CD14-positive monocyte (primary cell): ENCODE results near the gene ZC3H8. TPM values are rescaled to one million over a fixed set of nuclear protein-coding genes. Genes with fewer than 3 reads are reported as not detected.
A peak's percentile ranks its signal among the peaks of the same experiment; 100 is the strongest.

ENCODE experiments used
- DNase-seq, 3 donors: peaks; one replicate each; pipeline ENCODE4 v3.0.0-alpha.2; 2011 to 2022
- H2AFZ ChIP-seq: 2 replicates; pipeline ENCODE4 v1.6.0; 2012; ENCODE audit warnings: mild to moderate bottlenecking, low read depth, low read length, inconsistent platforms; ENCODE audit not compliant: insufficient read depth, poor library complexity, severe bottlenecking
- H3K27ac ChIP-seq, 2 donors: 1 replicate in 1 of 2; 2 replicates in 1 of 2; pipeline ENCODE4 v1.5.1; 2012 to 2013; ENCODE audit warnings: low read length in 2 of 2, control low read depth in 1 of 2, inconsistent platforms in 1 of 2, low read depth in 1 of 2, mild to moderate bottlenecking in 1 of 2
- H3K27me3 ChIP-seq, 2 donors: one replicate each; pipeline versions ENCODE4 v1.6.0 to v1.6.1; 2011 to 2013; ENCODE audit warnings: low read length in 2 of 2; ENCODE audit not compliant: control insufficient read depth in 2 of 2, insufficient read depth in 2 of 2
- H3K36me3 ChIP-seq, 2 donors: replicated peaks in 1 of 2; 1 replicate in 1 of 2; 2 replicates in 1 of 2; pipeline versions ENCODE4 v1.5.1 to v1.6.1; 2012 to 2013; ENCODE audit warnings: low read length in 2 of 2, control low read depth in 1 of 2, inconsistent platforms in 1 of 2, mild to moderate bottlenecking in 1 of 2; ENCODE audit not compliant: insufficient read depth in 2 of 2, control insufficient read depth in 1 of 2
- H3K4me1 ChIP-seq, 2 donors: 1 replicate in 1 of 2; 2 replicates in 1 of 2; pipeline versions ENCODE4 v1.5.1 to v1.6.1; 2012 to 2013; ENCODE audit warnings: low read length in 2 of 2, control low read depth in 1 of 2, inconsistent platforms in 1 of 2, mild to moderate bottlenecking in 1 of 2, moderate library complexity in 1 of 2; ENCODE audit not compliant: insufficient read depth in 2 of 2, control insufficient read depth in 1 of 2
- H3K4me2 ChIP-seq: replicated peaks from 2 replicates; pipeline ENCODE3; 2012; ENCODE audit warnings: low read length, moderate library complexity, mild to moderate bottlenecking; ENCODE audit not compliant: poor library complexity, severe bottlenecking; ENCODE audit errors: extremely low read depth
- H3K4me3 ChIP-seq, 3 experiments: fragments of 200-600 bp in 1 of 3; sonication (generic) in 1 of 3; replicated peaks in 1 of 3; 1 replicate in 2 of 3; 2 replicates in 1 of 3; pipeline ENCODE4 v1.5.1; 2011 to 2013; ENCODE audit warnings: low read length in 3 of 3, mild to moderate bottlenecking in 3 of 3, control low read depth in 2 of 3, low read depth in 2 of 3, inconsistent platforms in 1 of 3, moderate library complexity in 1 of 3
- H3K79me2 ChIP-seq: 2 replicates; pipeline ENCODE4 v1.6.0; 2012; ENCODE audit warnings: mild to moderate bottlenecking, control low read depth, inconsistent platforms, low read length, moderate library complexity; ENCODE audit not compliant: insufficient read depth
- H3K9ac ChIP-seq: 2 replicates; pipeline ENCODE4 v1.6.0; 2017; ENCODE audit warnings: low read length, mild to moderate bottlenecking; ENCODE audit not compliant: insufficient read depth, poor library complexity, severe bottlenecking
- H3K9me3 ChIP-seq, 2 donors: replicated peaks in 1 of 2; 1 replicate in 1 of 2; 2 replicates in 1 of 2; pipeline versions ENCODE4 v1.5.1 to v1.6.1; 2012 to 2013; ENCODE audit warnings: low read length in 2 of 2, control low read depth in 1 of 2; ENCODE audit not compliant: control insufficient read depth in 1 of 2, insufficient read depth in 1 of 2
- H4K20me1 ChIP-seq: 2 replicates; pipeline ENCODE4 v1.6.0; 2012; ENCODE audit warnings: mild to moderate bottlenecking, low read length, control low read depth, moderate library complexity; ENCODE audit not compliant: insufficient read depth
- H3K27ac Mint-ChIP-seq, 7 donors: one replicate each; pipeline ENCODE4 v1.8.0; 2020; ENCODE audit warnings: mild to moderate bottlenecking in 7 of 7, mixed read lengths in 7 of 7, moderate library complexity in 6 of 7, inconsistent platforms in 2 of 7
- H3K27me3 Mint-ChIP-seq, 3 donors: one replicate each; pipeline ENCODE4 v1.8.0; 2021 to 2022; ENCODE audit warnings: low read depth in 3 of 3, mild to moderate bottlenecking in 3 of 3, mixed read lengths in 3 of 3, moderate library complexity in 3 of 3, inconsistent platforms in 1 of 3
- H3K36me3 Mint-ChIP-seq, 2 donors: one replicate each; pipeline ENCODE4 v1.8.0; 2020; ENCODE audit warnings: mixed read lengths in 2 of 2, inconsistent platforms in 1 of 2, mild to moderate bottlenecking in 1 of 2
- H3K4me1 Mint-ChIP-seq: one replicate; pipeline ENCODE4 v1.8.0; 2020; ENCODE audit warnings: mild to moderate bottlenecking, mixed read lengths
- H3K4me3 Mint-ChIP-seq, 2 donors: one replicate each; pipeline ENCODE4 v1.8.0; 2020; ENCODE audit warnings: mild to moderate bottlenecking in 2 of 2, mixed read lengths in 2 of 2, moderate library complexity in 1 of 2
- H3K9me3 Mint-ChIP-seq, 7 donors: one replicate each; pipeline ENCODE4 v1.8.0; 2020 to 2022; ENCODE audit warnings: mixed read lengths in 7 of 7, mild to moderate bottlenecking in 6 of 7, moderate library complexity in 6 of 7, inconsistent platforms in 2 of 7
- WGBS: methylation state at CpG from one replicate; pipeline ENCODE4 v1.1.5; 2013; ENCODE audit warnings: missing lambda C conversion rate; ENCODE audit not compliant: insufficient coverage; 5-methylcytosine and 5-hydroxymethylcytosine counted together
- intact Hi-C, 2 donors: fragments of 100-400 bp; cut with micrococcal nuclease; formaldehyde crosslinking; loops; one replicate each; pipeline versions ENCODE4 v1.15.0 to v1.15.1; 2023
- polyA plus RNA-seq, 3 donors: library from polyadenylated mRNA; depleted of rRNA in 1 of 3; unstranded in 2 of 3; stranded (reverse) in 1 of 3; fragments of 300-500 nt in 2 of 3; fragments of >200 nt in 1 of 3; fragmentation: Illumina TruSeq in 2 of 3; gene quantifications; 1 replicate in 2 of 3; 2 replicates in 1 of 3; pipeline ENCODE4 v1.2.3, GENCODE V29; 2012 to 2021
- TF ChIP-seq, protein P1 (sequence below): fragments of 200-600 bp; IDR thresholded peaks from one replicate; pipeline ENCODE4 v1.8.0; 2022; ENCODE audit warnings: antibody characterized with exemption, mild to moderate bottlenecking

The ZC3H8 gene
- polyA plus RNA-seq, 3 donors = 2.3 to 6.9 (median 2.3) TPM

DNA sequence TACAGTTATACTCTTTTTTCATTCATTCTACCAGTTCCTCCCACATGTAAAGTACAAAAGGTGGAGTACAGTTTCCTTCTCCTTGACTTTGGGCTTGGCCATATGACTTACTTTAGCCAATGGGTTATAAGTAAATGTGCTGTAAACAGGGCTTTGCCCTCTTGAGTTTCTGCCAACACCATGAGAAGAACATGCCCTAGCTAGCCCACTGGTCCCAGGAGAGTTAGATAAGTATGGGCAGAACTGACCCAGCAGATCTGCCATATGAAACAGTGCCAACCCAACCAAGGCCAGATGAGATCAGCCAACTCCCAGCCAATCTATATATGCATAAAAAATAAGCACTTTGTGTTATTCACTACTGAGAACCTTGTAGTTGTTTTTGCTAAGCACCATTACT, 25.5 kb downstream of the ZC3H8 start:
- no peak for DNase-seq
- no peaks in the 10 kb centered on the region for H3K79me2 ChIP-seq
- H3K36me3 ChIP-seq = peaks cover 19 to 65% of the 10 kb centered on the region in 2 donors
- H3K27me3 Mint-ChIP-seq = no peaks in the 10 kb centered on the region
- no peak overlapping the region for H3K27ac ChIP-seq
- peaks cover 33 to 51% of the 10 kb centered on the region in 2 donors for H3K36me3 Mint-ChIP-seq
- H3K4me2 ChIP-seq = no peak overlapping the region
- H3K27ac Mint-ChIP-seq = peak overlapping the region in 1 of 7 donors; percentile 5
- no peaks in the 10 kb centered on the region for H4K20me1 ChIP-seq
- H3K9me3 ChIP-seq = no peaks in the 10 kb centered on the region
- H3K27me3 ChIP-seq = no peaks in the 10 kb centered on the region
- no peaks in the 10 kb centered on the region for H3K4me1 Mint-ChIP-seq
- intact Hi-C loops = no loop called here
- no peak overlapping the region for H3K9ac ChIP-seq
- TF ChIP-seq, protein P1, sequence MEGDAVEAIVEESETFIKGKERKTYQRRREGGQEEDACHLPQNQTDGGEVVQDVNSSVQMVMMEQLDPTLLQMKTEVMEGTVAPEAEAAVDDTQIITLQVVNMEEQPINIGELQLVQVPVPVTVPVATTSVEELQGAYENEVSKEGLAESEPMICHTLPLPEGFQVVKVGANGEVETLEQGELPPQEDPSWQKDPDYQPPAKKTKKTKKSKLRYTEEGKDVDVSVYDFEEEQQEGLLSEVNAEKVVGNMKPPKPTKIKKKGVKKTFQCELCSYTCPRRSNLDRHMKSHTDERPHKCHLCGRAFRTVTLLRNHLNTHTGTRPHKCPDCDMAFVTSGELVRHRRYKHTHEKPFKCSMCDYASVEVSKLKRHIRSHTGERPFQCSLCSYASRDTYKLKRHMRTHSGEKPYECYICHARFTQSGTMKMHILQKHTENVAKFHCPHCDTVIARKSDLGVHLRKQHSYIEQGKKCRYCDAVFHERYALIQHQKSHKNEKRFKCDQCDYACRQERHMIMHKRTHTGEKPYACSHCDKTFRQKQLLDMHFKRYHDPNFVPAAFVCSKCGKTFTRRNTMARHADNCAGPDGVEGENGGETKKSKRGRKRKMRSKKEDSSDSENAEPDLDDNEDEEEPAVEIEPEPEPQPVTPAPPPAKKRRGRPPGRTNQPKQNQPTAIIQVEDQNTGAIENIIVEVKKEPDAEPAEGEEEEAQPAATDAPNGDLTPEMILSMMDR = no peak
- H3K9me3 Mint-ChIP-seq = peaks cover 0 to 2% (median 0%) of the 10 kb centered on the region in 7 donors
- H3K4me1 ChIP-seq = no peaks in the 10 kb centered on the region
- no peak overlapping the region for H2AFZ ChIP-seq
- H3K4me3 Mint-ChIP-seq = no peak overlapping the region
- H3K4me3 ChIP-seq = no peak overlapping the region

DNA sequence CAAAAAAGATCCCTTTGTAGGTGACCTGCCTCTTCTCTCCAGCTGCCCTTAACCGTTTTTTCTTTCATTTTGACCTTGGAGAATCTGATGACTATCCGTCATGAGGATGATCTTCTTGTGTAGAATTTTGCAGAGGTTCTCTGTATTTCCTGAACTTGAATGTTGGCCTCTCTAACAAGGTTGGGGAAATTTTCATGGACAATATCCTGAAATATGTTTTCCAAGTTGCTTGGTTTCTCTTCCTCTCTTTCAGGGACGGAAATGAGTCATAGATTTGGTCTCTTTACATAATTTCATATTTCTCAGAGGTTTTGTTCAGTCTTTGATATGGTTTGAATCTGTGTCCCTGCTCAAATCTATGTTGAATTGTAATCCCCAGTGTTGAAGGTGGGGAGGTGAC, 34.0 kb downstream of the ZC3H8 start:
- Mint-ChIP-seq H3K27me3 (no peaks in the 10 kb centered on the region), H3K4me3 (no peak overlapping the region), H3K9me3 (peaks cover 11 to 23% (median 18%) of the 10 kb centered on the region in 7 donors), H3K36me3 (peaks cover 32 to 46% of the 10 kb centered on the region in 2 donors), H3K27ac (no peak overlapping the region), H3K4me1 (peaks cover 4% of the 10 kb centered on the region)
- intact Hi-C loops = no loop called here
- DNase-seq = no peak
- no peak overlapping the region for H3K9ac ChIP-seq
- TF ChIP-seq, protein P1 = no peak
- no peaks in the 10 kb centered on the region for H4K20me1 ChIP-seq
- no peaks in the 10 kb centered on the region for H3K79me2 ChIP-seq
- no peak overlapping the region for H2AFZ ChIP-seq
- H3K4me1 ChIP-seq = no peaks in the 10 kb centered on the region
- no peaks in the 10 kb centered on the region for H3K27me3 ChIP-seq
- H3K4me3 ChIP-seq = no peak overlapping the region
- H3K36me3 ChIP-seq = peaks cover 12 to 27% of the 10 kb centered on the region in 2 donors
- H3K9me3 ChIP-seq = peaks cover 9 to 15% of the 10 kb centered on the region in 2 donors
- WGBS = no CpG with 5 or more reads among the region's 3 CpGs
- no peak overlapping the region for H3K4me2 ChIP-seq
- no peak overlapping the region for H3K27ac ChIP-seq
